A673 (cell line): ENCODE results near the gene PAGR1. TPM values are rescaled to one million over a fixed set of nuclear protein-coding genes. Genes with fewer than 3 reads are reported as not detected.
"Not testable (repeated sequence)": the region's sequence is repeated elsewhere in the genome, so short reads cannot be mapped to it uniquely, and the experiment has no call there.

Experiments used
- BruUV-seq: library from RNA; stranded (reverse); fragments of 400-500 nt; replicated peaks from 2 replicates; lab custom pipeline; 2021; lab: Mats Ljungman, UMichigan
- CTCF ChIA-PET: fragments of 300-600 bp; sonication (Branson Sonifier 250); formaldehyde crosslinking; loops from one replicate; lab custom pipeline; 2022; ENCODE audit warnings: antibody characterized with exemption; lab: Charles Lee
- POLR2A ChIA-PET: fragments of 300-600 bp; sonication (Branson Sonifier 250); formaldehyde crosslinking; loops from one replicate; lab custom pipeline; 2022; ENCODE audit warnings: antibody characterized with exemption; ENCODE audit not compliant: low non-redundant PET; lab: Charles Lee
- DNase-seq: peaks from one replicate; pipeline ENCODE4 v3.0.0-alpha.2; 2015; ENCODE audit warnings: low spot score
- H3K27ac ChIP-seq: fragments of 200-600 bp; sonication (generic); 2 replicates; pipeline ENCODE4 v1.5.1; 2016; ENCODE audit warnings: mixed run types, low read depth, mild to moderate bottlenecking, mixed read lengths, antibody characterized with exemption, low read length; ENCODE audit not compliant: poor library complexity, severe bottlenecking
- H3K27me3 ChIP-seq: fragments of 200-600 bp; sonication (generic); replicated peaks from 2 replicates; pipeline ENCODE4 v1.6.1; 2017; ENCODE audit warnings: mixed run types, low read depth, mild to moderate bottlenecking, mixed read lengths, antibody characterized with exemption, low read length; ENCODE audit not compliant: insufficient read depth, poor library complexity
- H3K36me3 ChIP-seq: fragments of 200-600 bp; sonication (generic); 2 replicates; pipeline ENCODE4 v1.6.1; 2016; ENCODE audit warnings: mixed run types, mild to moderate bottlenecking, mixed read lengths, antibody characterized with exemption, low read length; ENCODE audit not compliant: insufficient read depth, poor library complexity, severe bottlenecking
- H3K4me1 ChIP-seq: fragments of 200-600 bp; sonication (generic); 2 replicates; pipeline ENCODE4 v1.6.1; 2017; ENCODE audit warnings: mixed run types, mild to moderate bottlenecking, mixed read lengths, antibody characterized with exemption, low read length; ENCODE audit not compliant: insufficient read depth, poor library complexity, severe bottlenecking
- H3K4me3 ChIP-seq: fragments of 200-600 bp; sonication (generic); 2 replicates; pipeline ENCODE4 v1.5.1; 2016; ENCODE audit warnings: low read depth, mixed run types, mild to moderate bottlenecking, mixed read lengths, low read length; ENCODE audit not compliant: poor library complexity, severe bottlenecking
- H3K9me3 ChIP-seq: fragments of 200-600 bp; sonication (generic); 2 replicates; pipeline ENCODE4 v1.6.1; 2016; ENCODE audit warnings: mixed run types, low read depth, mild to moderate bottlenecking, mixed read lengths, antibody characterized with exemption, low read length; ENCODE audit not compliant: poor library complexity, severe bottlenecking
- CTCF ChIP-seq: fragments of 300-800, 200-600 bp; sonication (generic); conservative IDR thresholded peaks from 2 replicates; pipeline ENCODE4 v1.5.1; 2017; ENCODE audit warnings: low read depth, mild to moderate bottlenecking, antibody characterized with exemption, low read length, moderate library complexity, mixed read lengths
- EZH2 ChIP-seq: fragments of 200-600 bp; sonication (generic); IDR thresholded peaks from 2 replicates; pipeline ENCODE4 v1.6.1; 2017; ENCODE audit warnings: borderline replicate concordance, low read depth, mild to moderate bottlenecking, mixed read lengths, antibody characterized with exemption, low read length; ENCODE audit not compliant: poor library complexity, severe bottlenecking
- intact Hi-C: fragments of 100-400 bp; cut with micrococcal nuclease; formaldehyde crosslinking; loops from one replicate; pipeline ENCODE4 v1.10.0; 2022; ENCODE audit not compliant: unreplicated experiment
- total RNA-seq: library from RNA; stranded (reverse); gene quantifications from 2 replicates; pipeline ENCODE4 v1.2.3, GENCODE V29; 2021

The PAGR1 gene
- total RNA-seq, 1 experiment from 2014 or later, result 47.4 TPM

- H3K9me3 ChIP-seq, result no peaks in the 10 kb centered on the region
- TF ChIP-seq CTCF (no peak), EZH2 (no peak)
- DNase-seq, result no peak
- H3K4me1 ChIP-seq, result no peaks in the 10 kb centered on the region
- POLR2A ChIA-PET, result no interaction called here
- intact Hi-C loops, result no loop called here
- H3K27me3 ChIP-seq, result no peaks in the 10 kb centered on the region
- no peaks in the 10 kb centered on the region for H3K36me3 ChIP-seq
- H3K27ac ChIP-seq, result no peak overlapping the region
- BruUV-seq, result no TSS peak
- CTCF ChIA-PET, result interaction anchor here (0.6 kb wide), 1 partner anchor 93 kb away, joined by 4 read pairs; no protein-coding TSS in a partner anchor
- H3K4me3 ChIP-seq, result no peak overlapping the region
These were observed 31.8 kb upstream of the PAGR1 start for GRCh38 chr16:29784157-29784556.

- BruUV-seq, result no TSS peak
- H3K27me3 ChIP-seq, result no peaks in the 10 kb centered on the region
- ChIA-PET CTCF (interaction anchor here (0.5 to 0.6 kb wide), 2 partner anchors 94 to 371 kb away, joined by 3 to 4 read pairs; no protein-coding TSS in a partner anchor), POLR2A (interaction anchor here (0.5 to 0.6 kb wide), 2 partner anchors 54 to 875 kb away, joined by 3 to 7 read pairs; no protein-coding TSS in a partner anchor)
- H3K9me3 ChIP-seq, result no peaks in the 10 kb centered on the region
- no peaks in the 10 kb centered on the region for H3K36me3 ChIP-seq
- intact Hi-C loops, result no loop called here
- no peak overlapping the region for H3K4me3 ChIP-seq
- no peak overlapping the region for H3K27ac ChIP-seq
- TF ChIP-seq CTCF (peak; percentile 90), EZH2 (no peak)
- no peaks in the 10 kb centered on the region for H3K4me1 ChIP-seq
- peak; percentile 80 for DNase-seq
These were observed 31.0 kb upstream of the PAGR1 start for GRCh38 chr16:29784901-29785500.

GRCh38 chr16:29787155-29787554 is 28.8 kb upstream of the PAGR1 start:
- H3K27ac ChIP-seq, DNase-seq, POLR2A ChIA-PET, H3K27me3 ChIP-seq, H3K4me3 ChIP-seq, H3K9me3 ChIP-seq, H3K4me1 ChIP-seq, H3K36me3 ChIP-seq, BruUV-seq, CTCF ChIA-PET, intact Hi-C loops: not testable (repeated sequence)

GRCh38 chr16:29789775-29790182 is 26.2 kb upstream of the PAGR1 start:
- Histone ChIP-seq H3K4me1 (peaks cover 11% of the 10 kb centered on the region), H3K27ac (peak overlapping the region; percentile 80), H3K36me3 (peaks cover 13% of the 10 kb centered on the region), H3K4me3 (peak overlapping the region; percentile 99), H3K9me3 (no peaks in the 10 kb centered on the region), H3K27me3 (no peaks in the 10 kb centered on the region)
- TSS peak; percentile 94 for BruUV-seq
- ChIA-PET CTCF (interaction anchor here (0.6 to 0.7 kb wide), 2 partner anchors 18 to 185 kb away, joined by 3 read pairs; no protein-coding TSS in a partner anchor), POLR2A (no interaction called here)
- intact Hi-C loops, result no loop called here
- TF ChIP-seq EZH2, result no peak
- no peak for TF ChIP-seq CTCF
- DNase-seq, result no peak
